GM12878 (cell line): ENCODE results near the gene KLK2. TPM values are rescaled to one million over a fixed set of nuclear protein-coding genes. Genes with fewer than 3 reads are reported as not detected.

Experiments used
- ATAC-seq: fragments of 200-7000 bp; cut with Tn5 transposase; 3 replicates; pipeline ENCODE4 v1.9.1; 2020; ENCODE audit warnings: mild to moderate bottlenecking, moderate library complexity
- BruUV-seq: library from RNA; stranded (reverse); fragments of 400-500 nt; replicated peaks from 2 replicates; lab custom pipeline; 2021; lab: Mats Ljungman, UMichigan
- CTCF ChIA-PET: fragments of 300-600 bp; sonication (Branson Sonifier 250); formaldehyde crosslinking; extraction: SDS; loops from one replicate; lab custom pipeline; 2021; ENCODE audit warnings: inconsistent platforms; lab: Yijun Ruan, JAX
- POLR2A ChIA-PET: fragments of 350-600 bp; formaldehyde crosslinking; extraction: SDS; loops from one replicate; lab custom pipeline; 2021; ENCODE audit warnings: inconsistent platforms; lab: Charles Lee
- RAD21 ChIA-PET: fragments of 300-600 bp; sonication (Branson Sonifier 250); formaldehyde crosslinking; loops from one replicate; lab custom pipeline; 2023; ENCODE audit warnings: antibody characterized with exemption; ENCODE audit not compliant: unreplicated experiment; lab: Charles Lee
- SMC1A ChIA-PET: fragments of 300-600 bp; sonication (Branson Sonifier 250); formaldehyde crosslinking; loops from one replicate; lab custom pipeline; 2023; ENCODE audit not compliant: unreplicated experiment, uncharacterized antibody; lab: Charles Lee
- DNase-seq: peaks from one replicate; pipeline ENCODE4 v3.0.0-alpha.2; 2011; ENCODE audit warnings: low read depth, low spot score
- FAIRE-seq: peaks from 3 replicates; lab custom pipeline; 2011; peaks lifted over from hg19 to GRCh38; lab: Jason Lieb, UNC
- H2AFZ ChIP-seq: 2 replicates; pipeline ENCODE4 v1.6.0; 2011; ENCODE audit warnings: low read depth, low read length, control low read depth; ENCODE audit not compliant: control insufficient read depth
- H3K27ac ChIP-seq: 2 replicates; pipeline ENCODE4 v1.5.1; 2011; ENCODE audit warnings: control low read depth; ENCODE audit not compliant: control insufficient read depth, insufficient read depth
- H3K27me3 ChIP-seq, 2 experiments: replicated peaks in 1 of 2; 2 replicates each; pipeline versions ENCODE4 v1.6.0 to v1.6.1; 2011; ENCODE audit warnings: low read length in 1 of 2; ENCODE audit not compliant: control insufficient read depth in 2 of 2, insufficient read depth in 2 of 2
- H3K36me3 ChIP-seq, 2 experiments: 2 replicates each; pipeline ENCODE4 v1.5.1; 2011; ENCODE audit warnings: low read length in 1 of 2; ENCODE audit not compliant: control insufficient read depth in 2 of 2, insufficient read depth in 2 of 2
- H3K4me1 ChIP-seq: 2 replicates; pipeline ENCODE4 v1.6.1; 2011; ENCODE audit warnings: mild to moderate bottlenecking, low read length, moderate library complexity, mixed read lengths; ENCODE audit not compliant: control insufficient read depth, insufficient read depth
- H3K4me2 ChIP-seq: 2 replicates; pipeline ENCODE4 v1.6.0; 2011; ENCODE audit warnings: control low read depth; ENCODE audit not compliant: control insufficient read depth, insufficient read depth
- H3K4me3 ChIP-seq: fragments of 200-600 bp; sonication (generic); 2 replicates; pipeline ENCODE4 v1.5.1; 2016
- H3K79me2 ChIP-seq: 2 replicates; pipeline ENCODE4 v1.6.0; 2011; ENCODE audit warnings: low read length; ENCODE audit not compliant: control insufficient read depth, insufficient read depth
- H3K9ac ChIP-seq: 2 replicates; pipeline ENCODE4 v1.8.0; 2011; ENCODE audit warnings: low read length, control low read depth, mixed read lengths; ENCODE audit not compliant: control insufficient read depth, insufficient read depth
- H3K9me3 ChIP-seq: replicated peaks from 3 replicates; pipeline ENCODE4 v1.5.1; 2011; ENCODE audit warnings: mild to moderate bottlenecking, low read length; ENCODE audit not compliant: control insufficient read depth, insufficient read depth
- H4K20me1 ChIP-seq: 2 replicates; pipeline ENCODE4 v1.6.0; 2011; ENCODE audit not compliant: control insufficient read depth, insufficient read depth
- KLF5 ChIP-seq: fragments of 450-650 bp; IDR thresholded peaks from 2 replicates; pipeline ENCODE4 v1.6.1; 2014; ENCODE audit warnings: mild to moderate bottlenecking; ENCODE audit not compliant: partially characterized antibody
- NR2C1 ChIP-seq: fragments of 450-650 bp; IDR thresholded peaks from 2 replicates; pipeline ENCODE4 v1.6.1; 2017; ENCODE audit warnings: antibody characterized with exemption, mild to moderate bottlenecking, moderate library complexity
- PAX5 ChIP-seq: IDR thresholded peaks from 2 replicates; pipeline ENCODE4 v1.6.1; 2011; ENCODE audit warnings: low read depth, low read length, borderline replicate concordance
- USF1 ChIP-seq: IDR thresholded peaks from 2 replicates; pipeline ENCODE4 v1.6.1; 2011; ENCODE audit warnings: borderline replicate concordance, low read depth, mild to moderate bottlenecking, moderate library complexity, mixed read lengths, low read length; ENCODE audit not compliant: insufficient read depth; ENCODE audit errors: extremely low read length
- ZBTB40 ChIP-seq: fragments of 450-650 bp; IDR thresholded peaks from 2 replicates; pipeline ENCODE4 v1.6.1; 2016; ENCODE audit warnings: mild to moderate bottlenecking, moderate library complexity, borderline replicate concordance
- WGBS: methylation state at CpG from one replicate; pipeline ENCODE4 v1.1.6; 2016; ENCODE audit warnings: low lambda C conversion rate; ENCODE audit not compliant: insufficient replicate concordance, insufficient coverage; ENCODE audit errors: missing lambda C conversion rate; 5-methylcytosine and 5-hydroxymethylcytosine counted together
- in situ Hi-C: fragments of 300-500 bp; cut with MboI; formaldehyde crosslinking; loops from 9 replicates; pipeline ENCODE4 v1.14.3; 2018; ENCODE audit warnings: mixed read lengths
- intact Hi-C: fragments of 100-400 bp; cut with micrococcal nuclease; formaldehyde crosslinking; loops from one replicate; pipeline ENCODE4 v1.14.2; 2022; ENCODE audit not compliant: unreplicated experiment
- polyA plus RNA-seq, 11 experiments: library from polyadenylated mRNA; depleted of rRNA in 4 of 11; unstranded in 6 of 11; stranded (reverse) in 5 of 11; fragments of >200 nt; fragmentation: Nextera tagmentation in 4 of 11; fragmentation: Illumina TruSeq in 1 of 11; extraction: Ambion mirVana in 4 of 11; extraction: Trizol in 1 of 11; gene quantifications; 1 replicate in 1 of 11; 2 replicates in 10 of 11; pipeline versions ENCODE4 v1.2.1 to v1.2.3, GENCODE V29; 2011 to 2016; ENCODE audit warnings: inconsistent platforms in 2 of 11, missing spikeins in 2 of 11, low read depth in 1 of 11
- total RNA-seq, 4 experiments: library from RNA; depleted of rRNA in 3 of 4; stranded (reverse); fragments of >200 nt in 3 of 4; fragmentation: Illumina TruSeq in 1 of 4; extraction: Trizol in 1 of 4; gene quantifications; 2 replicates each; pipeline versions ENCODE4 v1.2.1 to v1.2.3, GENCODE V29; 2013 to 2021

KLK2 gene
- total and polyA plus RNA-seq, 10 of the 15 experiments (the other 5 are each of a cell fraction or from before 2014, with no cell fraction given) = 0.19 to 3.1 (median 1.2) TPM

- no peak for TF ChIP-seq USF1
- no peak for TF ChIP-seq KLF5
Measured at GRCh38 chr19:50898018-50898417, 24.8 kb downstream of the KLK2 start (continued).

GRCh38 chr19:50899569-50899968 is 26.3 kb downstream of the KLK2 start:
- TF ChIP-seq ZBTB40 (peak; percentile 46; the same call in 1 of the 2 replicates), PAX5 (no peak), NR2C1 (peak; percentile 91)
- TF ChIP-seq, all 136 proteins: peak for 2
- H3K4me2 ChIP-seq = no peak overlapping the region
- WGBS = 56% methylated on average over 3 of the region's 3 CpGs
- in situ Hi-C loops (loop anchor here (10.0 kb wide), 1 partner anchor 545 kb away; no protein-coding TSS in a partner anchor), intact Hi-C loops (loop anchor here (5.0 to 10.0 kb wide), 2 partner anchors 62 to 545 kb away; no protein-coding TSS in a partner anchor)
- RAD21 ChIA-PET = interaction anchor here (2.3 to 3.8 kb wide), 2 partner anchors 22 to 79 kb away, joined by 11 to 19 read pairs; no protein-coding TSS in a partner anchor
- POLR2A ChIA-PET = interaction anchor here (0.6 kb wide), 2 partner anchors 9 to 18 kb away, joined by 3 to 4 read pairs; no protein-coding TSS in a partner anchor
- CTCF ChIA-PET = interaction anchor here (1.0 to 4.0 kb wide), 3 partner anchors 22 to 343 kb away, joined by 3 to 33 read pairs (median 4); no protein-coding TSS in a partner anchor
- no TSS peak for BruUV-seq
- no peak overlapping the region for H3K4me3 ChIP-seq
- SMC1A ChIA-PET = interaction anchor here (0.7 to 4.7 kb wide), 5 partner anchors 10 to 1226 kb away, joined by 3 to 28 read pairs (median 3); no protein-coding TSS in a partner anchor
- H2AFZ ChIP-seq = no peak overlapping the region
- peaks cover 5% of the 10 kb centered on the region; the same call in 1 of the 3 replicates for H3K9me3 ChIP-seq
- no peak overlapping the region for H3K27ac ChIP-seq
- no peaks in the 10 kb centered on the region for H3K27me3 ChIP-seq
- DNase-seq (no peak), FAIRE-seq (no peak), ATAC-seq (no peak)
- peaks cover 21% of the 10 kb centered on the region for H3K4me1 ChIP-seq
- no peaks in the 10 kb centered on the region for H3K79me2 ChIP-seq
- no peaks in the 10 kb centered on the region for H3K36me3 ChIP-seq
- no peaks in the 10 kb centered on the region for H4K20me1 ChIP-seq
- H3K9ac ChIP-seq = no peak overlapping the region
